Peyer's patch (tissue), 4 donors: ENCODE results near the gene VANGL1.

Experiments used
- CTCF ChIP-seq, 6 experiments: fragments of 450-650 bp in 4 of 6; fragments of 200-600 bp in 2 of 6; sonication (generic) in 1 of 6; IDR thresholded peaks; one replicate each; pipeline ENCODE4 v1.5.1; 2017 to 2019; ENCODE audit warnings: antibody characterized with exemption in 6 of 6, mild to moderate bottlenecking in 3 of 6, moderate library complexity in 1 of 6
- POLR2A ChIP-seq, 2 donors: fragments of 450-650 bp; IDR thresholded peaks; one replicate each; pipeline ENCODE4 v1.5.1; 2017; ENCODE audit warnings: antibody characterized with exemption in 2 of 2, mild to moderate bottlenecking in 2 of 2, moderate library complexity in 2 of 2

DNA sequence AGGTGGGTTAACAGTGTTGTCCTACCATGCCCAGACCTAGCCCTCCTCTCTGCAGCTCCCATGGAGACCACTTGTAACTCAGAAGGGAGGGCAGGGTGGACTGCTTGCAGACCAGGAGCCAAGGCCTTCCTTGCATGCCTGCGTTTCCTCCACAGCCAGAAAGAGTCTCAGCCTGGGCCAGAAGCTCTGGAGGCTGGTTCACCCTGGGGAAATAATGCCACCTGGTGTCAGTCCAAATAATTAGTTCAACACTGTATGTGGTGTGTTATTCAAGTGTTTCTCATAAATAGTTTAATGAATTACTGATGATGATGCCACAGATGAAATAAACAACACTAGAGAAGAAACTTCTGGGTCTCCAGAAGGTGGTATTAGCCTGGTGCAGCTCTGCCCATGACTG, 16.9 kb upstream of the VANGL1 start:
- no peak for TF ChIP-seq CTCF (IDR thresholded peaks at IDR 0.05)
- no peak for TF ChIP-seq POLR2A (IDR thresholded peaks at IDR 0.05)
